Type B pancreatic cell (in vitro differentiated cells): ENCODE data around the gene SGK1. TPM values are rescaled to one million over a fixed set of nuclear protein-coding genes. Genes with fewer than 3 reads are reported as not detected.
"Not testable (repeated sequence)": the region's sequence is repeated elsewhere in the genome, so short reads cannot be mapped to it uniquely, and the experiment has no call there.

ENCODE experiments used
- DNase-seq: peaks from one replicate; pipeline ENCODE4 v3.0.0; 2021; ENCODE audit warnings: mixed read lengths; ENCODE audit not compliant: unreplicated experiment; ENCODE audit errors: extremely low spot score
- H3K27ac Mint-ChIP-seq: 2 replicates; pipeline ENCODE4 v1.8.0; 2021; ENCODE audit warnings: mild to moderate bottlenecking, mixed read lengths
- H3K27me3 Mint-ChIP-seq: 2 replicates; pipeline ENCODE4 v1.8.0; 2021; ENCODE audit warnings: mixed read lengths
- H3K36me3 Mint-ChIP-seq: 2 replicates; pipeline ENCODE4 v1.8.0; 2021; ENCODE audit warnings: mixed read lengths
- H3K4me1 Mint-ChIP-seq: one replicate; pipeline ENCODE4 v1.8.0; 2021; ENCODE audit warnings: mixed read lengths; ENCODE audit not compliant: unreplicated experiment
- H3K4me3 Mint-ChIP-seq: 2 replicates; pipeline ENCODE4 v1.8.0; 2021; ENCODE audit warnings: mild to moderate bottlenecking, mixed read lengths
- H3K9me3 Mint-ChIP-seq: 2 replicates; pipeline ENCODE4 v1.8.0; 2021; ENCODE audit warnings: mixed read lengths
- CTCF ChIP-seq: fragments of 200-600 bp; sonication (generic); conservative IDR thresholded peaks from 2 replicates; pipeline ENCODE4 v1.5.0; 2021; ENCODE audit warnings: antibody characterized with exemption, mild to moderate bottlenecking
- total RNA-seq: library from RNA; stranded (reverse); gene quantifications from 2 replicates; pipeline ENCODE4 v1.2.1, GENCODE V29; 2021; ENCODE audit warnings: low replicate concordance

SGK1 gene
- total RNA-seq, 1 donor from 2014 or later = 52.6 TPM

DNA sequence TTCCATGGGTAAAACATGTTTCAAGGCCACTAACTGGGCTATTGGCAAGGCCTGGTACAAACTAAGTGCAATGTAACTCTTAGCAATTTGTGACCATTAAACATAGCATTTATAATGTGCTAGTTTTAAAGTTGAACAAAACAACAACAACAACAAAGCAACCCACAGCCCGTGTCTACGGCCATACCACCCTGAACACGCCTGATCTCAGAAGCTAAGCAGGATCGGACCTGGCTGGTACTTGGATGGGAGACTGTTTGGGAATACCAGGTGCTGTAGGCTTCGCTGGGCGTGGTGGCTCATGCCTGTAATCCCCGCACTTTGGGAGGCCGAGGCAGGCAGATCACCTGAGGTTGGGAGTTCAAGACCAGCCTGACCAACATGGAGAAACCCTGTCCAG lies 61.0 kb downstream of the SGK1 start:
- no peaks in the 10 kb centered on the region for H3K27me3 Mint-ChIP-seq
- H3K4me1 Mint-ChIP-seq = peaks cover 11% of the 10 kb centered on the region
- no peak for DNase-seq
- H3K36me3 Mint-ChIP-seq = no peaks in the 10 kb centered on the region
- H3K27ac Mint-ChIP-seq = no peak overlapping the region
- H3K4me3 Mint-ChIP-seq = no peak overlapping the region
- TF ChIP-seq CTCF = no peak
- H3K9me3 Mint-ChIP-seq = no peaks in the 10 kb centered on the region

- not testable (repeated sequence) for H3K27ac Mint-ChIP-seq, H3K27me3 Mint-ChIP-seq, H3K36me3 Mint-ChIP-seq, H3K4me3 Mint-ChIP-seq, DNase-seq, H3K9me3 Mint-ChIP-seq
- H3K4me1 Mint-ChIP-seq = peaks cover 16% of the 10 kb centered on the region
These were observed 62.6 kb downstream of the SGK1 start for GRCh38 chr6:134255280-134255679.

- Mint-ChIP-seq H3K4me1 (peaks cover 28% of the 10 kb centered on the region), H3K4me3 (no peak overlapping the region), H3K27ac (peak overlapping the region; percentile 33), H3K27me3 (no peaks in the 10 kb centered on the region), H3K9me3 (no peaks in the 10 kb centered on the region), H3K36me3 (no peaks in the 10 kb centered on the region)
- no peak for DNase-seq
- no peak for TF ChIP-seq CTCF
These were observed 63.8 kb downstream of the SGK1 start for GRCh38 chr6:134254118-134254517.

GRCh38 chr6:134253681-134254080 lies 64.2 kb downstream of the SGK1 start:
- peak overlapping the region; percentile 33 for H3K27ac Mint-ChIP-seq
- H3K36me3 Mint-ChIP-seq = no peaks in the 10 kb centered on the region
- H3K4me1 Mint-ChIP-seq = peaks cover 32% of the 10 kb centered on the region
- DNase-seq = no peak
- no peaks in the 10 kb centered on the region for H3K9me3 Mint-ChIP-seq
- H3K27me3 Mint-ChIP-seq = no peaks in the 10 kb centered on the region
- TF ChIP-seq CTCF = no peak
- peak overlapping the region; percentile 7 for H3K4me3 Mint-ChIP-seq

DNA sequence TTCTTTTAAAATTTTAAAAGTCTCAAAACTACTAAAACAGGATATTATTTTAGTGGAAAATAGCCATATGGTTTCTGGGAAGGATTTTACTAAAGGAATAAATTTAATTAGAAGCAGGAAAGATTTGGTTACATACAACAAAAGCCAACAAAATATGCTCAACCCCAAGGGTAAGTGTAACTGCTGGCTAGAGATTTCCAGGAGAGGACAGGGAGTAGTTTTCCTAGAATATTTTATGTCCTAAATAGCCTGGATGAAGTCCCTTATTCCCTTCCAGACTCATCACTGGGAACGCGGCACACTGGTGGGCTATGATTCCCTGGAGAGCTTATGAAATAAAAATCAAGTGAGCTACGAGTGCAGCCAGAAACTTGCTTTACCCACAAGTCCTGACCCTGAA lies 66.6 kb downstream of the SGK1 start:
- H3K4me3 Mint-ChIP-seq = no peak overlapping the region
- no peaks in the 10 kb centered on the region for H3K9me3 Mint-ChIP-seq
- peaks cover 34% of the 10 kb centered on the region for H3K4me1 Mint-ChIP-seq
- H3K27me3 Mint-ChIP-seq = no peaks in the 10 kb centered on the region
- no peak for DNase-seq
- no peak for TF ChIP-seq CTCF
- no peak overlapping the region for H3K27ac Mint-ChIP-seq
- H3K36me3 Mint-ChIP-seq = no peaks in the 10 kb centered on the region

GRCh38 chr6:134250776-134251175 lies 67.1 kb downstream of the SGK1 start:
- Mint-ChIP-seq H3K36me3 (no peaks in the 10 kb centered on the region), H3K4me1 (peaks cover 34% of the 10 kb centered on the region), H3K27me3 (no peaks in the 10 kb centered on the region), H3K27ac (peak overlapping the region; percentile 73), H3K4me3 (no peak overlapping the region), H3K9me3 (no peaks in the 10 kb centered on the region)
- DNase-seq = no peak
- TF ChIP-seq CTCF = no peak
